Transverse colon (tissue), 3 donors: ENCODE data around the gene ITM2C.

Source experiments
- CTCF ChIP-seq, 5 experiments: fragments of 200-600 bp in 3 of 5; fragments of 450-650 bp in 2 of 5; sonication (generic) in 3 of 5; IDR thresholded peaks; 1 replicate in 2 of 5; 2 replicates in 3 of 5; pipeline ENCODE4 v1.5.1; 2016 to 2017; ENCODE audit warnings: antibody characterized with exemption in 5 of 5, inconsistent platforms in 3 of 5, mild to moderate bottlenecking in 2 of 5, moderate library complexity in 1 of 5
- POLR2A ChIP-seq: fragments of 450-650 bp; IDR thresholded peaks from one replicate; pipeline ENCODE4 v1.6.1; 2016; ENCODE audit warnings: antibody characterized with exemption, mild to moderate bottlenecking, moderate library complexity

GRCh38 chr2:230815088-230815487 is 49.7 kb upstream of the ITM2C start:
- TF ChIP-seq CTCF (IDR thresholded peaks at IDR 0.05) (no peak), POLR2A (no peak)
